T-cell (primary cell): ENCODE data around the gene SLC2A9. TPM values are rescaled to one million over a fixed set of nuclear protein-coding genes. Genes with fewer than 3 reads are reported as not detected.
A peak's percentile ranks its signal among the peaks of the same experiment; 100 is the strongest.

Experiments used
- ATAC-seq, 4 experiments: fragments of 200-7000 bp in 3 of 4; fragments of 150-1000 bp in 1 of 4; cut with Tn5 transposase; replicated peaks in 1 of 4; 1 replicate in 3 of 4; 2 replicates in 1 of 4; pipeline ENCODE4 v1.10.0; 2021; ENCODE audit warnings: moderate library complexity in 3 of 4, mild to moderate bottlenecking in 2 of 4, moderate number of reproducible peaks in 1 of 4
- CTCF ChIA-PET, 2 donors: fragments of 300-600 bp; sonication (Branson Sonifier 250); formaldehyde crosslinking; loops; one replicate each; lab custom pipeline; 2022; ENCODE audit warnings: antibody characterized with exemption in 2 of 2; lab: Charles Lee
- POLR2A ChIA-PET, 2 donors: fragments of 300-600 bp; sonication (Branson Sonifier 250); formaldehyde crosslinking; loops; one replicate each; lab custom pipeline; 2022; ENCODE audit warnings: antibody characterized with exemption in 2 of 2; lab: Charles Lee
- DNase-seq, 35 experiments: peaks; one replicate each; pipeline versions ENCODE4 v3.0.0 to v3.0.0-alpha.2; 2013 to 2023
- H3K27ac ChIP-seq: one replicate; pipeline ENCODE4 v1.5.1; 2013; ENCODE audit warnings: low read length
- H3K27me3 ChIP-seq, 2 experiments: replicated peaks in 1 of 2; 1 replicate in 1 of 2; 2 replicates in 1 of 2; pipeline versions ENCODE4 v1.6.1 to v1.7.0; 2013; ENCODE audit warnings: low read length in 1 of 2, mixed read lengths in 1 of 2; ENCODE audit not compliant: control insufficient read depth in 2 of 2, insufficient read depth in 2 of 2; ENCODE audit errors: extremely low read depth in 1 of 2
- H3K36me3 ChIP-seq, 2 donors: 1 replicate in 1 of 2; 2 replicates in 1 of 2; pipeline versions ENCODE4 v1.6.1 to v1.7.0; 2013; ENCODE audit warnings: low read length in 1 of 2; ENCODE audit not compliant: control insufficient read depth in 2 of 2, insufficient read depth in 1 of 2; ENCODE audit errors: extremely low read depth in 1 of 2
- H3K4me1 ChIP-seq, 2 experiments: 1 replicate in 1 of 2; 2 replicates in 1 of 2; pipeline versions ENCODE4 v1.6.1 to v1.7.0; 2013; ENCODE audit warnings: low read length in 2 of 2, mixed read lengths in 1 of 2; ENCODE audit not compliant: insufficient read depth in 2 of 2, control insufficient read depth in 1 of 2; ENCODE audit errors: extremely low read depth in 1 of 2
- H3K4me3 ChIP-seq, 2 donors: 1 replicate in 1 of 2; 2 replicates in 1 of 2; pipeline versions ENCODE4 v1.5.1 to v1.7.0; 2013; ENCODE audit warnings: mild to moderate bottlenecking in 2 of 2, low read length in 1 of 2, moderate library complexity in 1 of 2; ENCODE audit not compliant: control insufficient read depth in 1 of 2; ENCODE audit errors: extremely low read depth in 1 of 2
- H3K9me3 ChIP-seq: 2 replicates; pipeline ENCODE4 v1.7.0; 2013
- H3K27ac Mint-ChIP-seq, 2 donors: one replicate each; pipeline ENCODE4 v1.8.0; 2020 to 2021; ENCODE audit warnings: mild to moderate bottlenecking in 2 of 2, mixed read lengths in 2 of 2
- H3K27me3 Mint-ChIP-seq, 2 donors: one replicate each; pipeline ENCODE4 v1.8.0; 2021 to 2022; ENCODE audit warnings: mixed read lengths in 2 of 2
- H3K36me3 Mint-ChIP-seq: one replicate; pipeline ENCODE4 v1.8.0; 2021; ENCODE audit warnings: mixed read lengths
- H3K4me1 Mint-ChIP-seq, 3 donors: one replicate each; pipeline ENCODE4 v1.8.0; 2020 to 2022; ENCODE audit warnings: mixed read lengths in 3 of 3, mild to moderate bottlenecking in 1 of 3
- H3K4me3 Mint-ChIP-seq, 3 donors: one replicate each; pipeline ENCODE4 v1.8.0; 2020 to 2022; ENCODE audit warnings: mild to moderate bottlenecking in 3 of 3, mixed read lengths in 3 of 3, moderate library complexity in 3 of 3
- H3K9me3 Mint-ChIP-seq, 3 donors: one replicate each; pipeline ENCODE4 v1.8.0; 2020 to 2022; ENCODE audit warnings: mixed read lengths in 3 of 3
- WGBS: methylation state at CpG from one replicate; pipeline ENCODE4 v1.1.5; 2013; ENCODE audit warnings: missing lambda C conversion rate; ENCODE audit not compliant: insufficient coverage; 5-methylcytosine and 5-hydroxymethylcytosine counted together
- total RNA-seq, 35 experiments: library from RNA in 6 of 35; stranded (reverse) in 6 of 35; fragments of 120-200 nt in 1 of 35; gene quantifications; one replicate each; pipeline versions ENCODE4 v1.2.1 to v1.2.4 and lab custom pipeline; 2013 to 2026

SLC2A9 gene
- total RNA-seq, 5 donors from 2014 or later (not counting 1 experiment from before 2014, with no cell fraction given): 3.0 to 5.2 (median 4.4) TPM

GRCh38 chr4:10061650-10062415, 40.5 kb upstream of the SLC2A9 start:
- DNase-seq (no peak), ATAC-seq (no peak)
- no peaks in the 10 kb centered on the region for H3K4me1 Mint-ChIP-seq
- Histone ChIP-seq H3K36me3 (peaks cover 4 to 49% of the 10 kb centered on the region in 2 donors), H3K27me3 (no peaks in the 10 kb centered on the region), H3K4me1 (no peaks in the 10 kb centered on the region), H3K27ac (no peak overlapping the region), H3K4me3 (no peak overlapping the region), H3K9me3 (no peaks in the 10 kb centered on the region)
- H3K36me3 Mint-ChIP-seq: peaks cover 66% of the 10 kb centered on the region
- H3K27me3 Mint-ChIP-seq: no peaks in the 10 kb centered on the region
- no CpG with 5 or more reads among the region's 3 CpGs for WGBS
- H3K9me3 Mint-ChIP-seq: no peaks in the 10 kb centered on the region
- no peak overlapping the region for H3K27ac Mint-ChIP-seq
- CTCF ChIA-PET: no interaction called here
- H3K4me3 Mint-ChIP-seq: peak overlapping the region in 1 of 3 donors; percentile 4
- POLR2A ChIA-PET: no interaction called here

- Histone ChIP-seq H3K27me3 (no peaks in the 10 kb centered on the region), H3K9me3 (no peaks in the 10 kb centered on the region), H3K36me3 (peaks cover 0 to 20% of the 10 kb centered on the region in 2 donors), H3K27ac (no peak overlapping the region), H3K4me3 (no peak overlapping the region), H3K4me1 (no peaks in the 10 kb centered on the region)
- Mint-ChIP-seq H3K4me1 (peaks cover 0 to 3% (median 0%) of the 10 kb centered on the region in 3 donors), H3K27me3 (no peaks in the 10 kb centered on the region), H3K27ac (no peak overlapping the region), H3K4me3 (no peak overlapping the region), H3K36me3 (peaks cover 55% of the 10 kb centered on the region), H3K9me3 (no peaks in the 10 kb centered on the region)
- WGBS: 100% methylated on average over 2 of the region's 7 CpGs
- DNase-seq (no peak), ATAC-seq (no peak)
- ChIA-PET POLR2A (no interaction called here), CTCF (no interaction called here)
Observed at GRCh38 chr4:10058371-10058770, 37.1 kb upstream of the SLC2A9 start.

- ATAC-seq: no peak
- Mint-ChIP-seq H3K36me3 (peaks cover 47% of the 10 kb centered on the region), H3K27ac (no peak overlapping the region), H3K4me1 (peaks cover 0 to 12% (median 0%) of the 10 kb centered on the region in 3 donors), H3K27me3 (no peaks in the 10 kb centered on the region), H3K9me3 (no peaks in the 10 kb centered on the region), H3K4me3 (no peak overlapping the region)
- ChIA-PET CTCF (no interaction called here), POLR2A (no interaction called here)
- Histone ChIP-seq H3K36me3 (peaks cover 0 to 12% of the 10 kb centered on the region in 2 donors), H3K9me3 (no peaks in the 10 kb centered on the region), H3K4me3 (no peak overlapping the region), H3K4me1 (no peaks in the 10 kb centered on the region), H3K27me3 (no peaks in the 10 kb centered on the region), H3K27ac (no peak overlapping the region)
- WGBS: 100% methylated on average over 2 of the region's 4 CpGs
- no peak for DNase-seq
Observed at GRCh38 chr4:10057023-10057395, 35.7 kb upstream of the SLC2A9 start.

- DNase-seq (no peak), ATAC-seq (no peak)
- ChIA-PET POLR2A (no interaction called here), CTCF (interaction anchor here in 1 of 2 donors (0.7 kb wide), 1 partner anchor 347 kb away, joined by 8 read pairs; no protein-coding TSS in a partner anchor)
- Mint-ChIP-seq H3K27ac (no peak overlapping the region), H3K36me3 (peaks cover 45% of the 10 kb centered on the region), H3K9me3 (no peaks in the 10 kb centered on the region), H3K4me3 (no peak overlapping the region), H3K4me1 (peaks cover 0 to 12% (median 0%) of the 10 kb centered on the region in 3 donors), H3K27me3 (no peaks in the 10 kb centered on the region)
- Histone ChIP-seq H3K36me3 (peaks cover 0 to 8% of the 10 kb centered on the region in 2 donors), H3K4me3 (no peak overlapping the region), H3K27me3 (no peaks in the 10 kb centered on the region), H3K27ac (no peak overlapping the region), H3K9me3 (no peaks in the 10 kb centered on the region), H3K4me1 (no peaks in the 10 kb centered on the region)
- WGBS: 95% methylated on average over 5 of the region's 8 CpGs
Observed at GRCh38 chr4:10056334-10057022, 35.2 kb upstream of the SLC2A9 start.

GRCh38 chr4:10055871-10056270, 34.6 kb upstream of the SLC2A9 start:
- peaks cover 0 to 12% (median 0%) of the 10 kb centered on the region in 3 donors for H3K4me1 Mint-ChIP-seq
- no peaks in the 10 kb centered on the region for H3K27me3 Mint-ChIP-seq
- Histone ChIP-seq H3K36me3 (peaks cover 0 to 3% of the 10 kb centered on the region in 2 donors), H3K4me1 (no peaks in the 10 kb centered on the region), H3K9me3 (no peaks in the 10 kb centered on the region), H3K27me3 (no peaks in the 10 kb centered on the region), H3K4me3 (no peak overlapping the region), H3K27ac (no peak overlapping the region)
- no peak overlapping the region for H3K27ac Mint-ChIP-seq
- ATAC-seq: no peak
- DNase-seq: no peak
- CTCF ChIA-PET: interaction anchor here in 1 of 2 donors (0.7 kb wide), 1 partner anchor 348 kb away, joined by 8 read pairs; no protein-coding TSS in a partner anchor
- WGBS: 100% methylated on average over 1 of the region's 4 CpGs
- H3K4me3 Mint-ChIP-seq: no peak overlapping the region
- no peaks in the 10 kb centered on the region for H3K9me3 Mint-ChIP-seq
- peaks cover 40% of the 10 kb centered on the region for H3K36me3 Mint-ChIP-seq
- POLR2A ChIA-PET: no interaction called here

GRCh38 chr4:10054571-10055041, 33.3 kb upstream of the SLC2A9 start:
- Histone ChIP-seq H3K9me3 (no peaks in the 10 kb centered on the region), H3K4me3 (no peak overlapping the region), H3K4me1 (no peaks in the 10 kb centered on the region), H3K27me3 (no peaks in the 10 kb centered on the region), H3K27ac (no peak overlapping the region), H3K36me3 (peaks cover 0 to 6% of the 10 kb centered on the region in 2 donors)
- ATAC-seq: no peak
- peaks cover 45% of the 10 kb centered on the region for H3K36me3 Mint-ChIP-seq
- no peaks in the 10 kb centered on the region for H3K27me3 Mint-ChIP-seq
- H3K9me3 Mint-ChIP-seq: no peaks in the 10 kb centered on the region
- H3K27ac Mint-ChIP-seq: no peak overlapping the region
- DNase-seq: no peak
- H3K4me3 Mint-ChIP-seq: no peak overlapping the region
- POLR2A ChIA-PET: no interaction called here
- WGBS: 81% methylated on average over 2 of the region's 4 CpGs
- H3K4me1 Mint-ChIP-seq: peaks cover 0 to 12% (median 0%) of the 10 kb centered on the region in 3 donors
- CTCF ChIA-PET: no interaction called here
